HepG2 (cell line): ENCODE results near the gene MATR3. TPM values are rescaled to one million over a fixed set of nuclear protein-coding genes. Genes with fewer than 3 reads are reported as not detected.

Experiments used
- ATAC-seq: fragments of 200-7000 bp; cut with Tn5 transposase; 3 replicates; pipeline ENCODE4 v1.9.1; 2020; ENCODE audit warnings: mild to moderate bottlenecking, moderate library complexity
- BruUV-seq: library from RNA; stranded (reverse); fragments of 400-500 nt; replicated peaks from 2 replicates; lab custom pipeline; 2021; lab: Mats Ljungman, UMichigan
- CTCF ChIA-PET: fragments of 300-600 bp; formaldehyde crosslinking; extraction: SDS; loops from one replicate; lab custom pipeline; 2021; ENCODE audit warnings: low total read pairs, inconsistent platforms, low intra/inter-chr PET ratio; lab: Yijun Ruan, JAX
- POLR2A ChIA-PET: fragments of 350-600 bp; sonication (Branson Sonifier 250); formaldehyde crosslinking; loops from one replicate; lab custom pipeline; 2020; ENCODE audit warnings: antibody characterized with exemption, inconsistent platforms; lab: Yijun Ruan, JAX
- DNase-seq: peaks from one replicate; pipeline ENCODE4 v3.0.0-alpha.2; 2015; ENCODE audit warnings: low spot score
- FAIRE-seq: peaks from 3 replicates; lab custom pipeline; 2011; peaks lifted over from hg19 to GRCh38; lab: Jason Lieb, UNC
- H2AFZ ChIP-seq: one replicate; pipeline ENCODE4 v1.6.1; 2011; ENCODE audit warnings: low read length, inconsistent platforms
- H3K27ac ChIP-seq: fragments of 300-600 bp; 3 replicates; pipeline ENCODE4 v1.8.0; 2011; ENCODE audit warnings: mixed run types, mild to moderate bottlenecking, mixed read lengths, low read length, inconsistent platforms; ENCODE audit not compliant: insufficient read depth; ENCODE audit errors: extremely low read length
- H3K27me3 ChIP-seq, 2 experiments: fragments of 200-600 bp in 1 of 2; 2 replicates in 1 of 2; 3 replicates in 1 of 2; pipeline versions ENCODE4 v1.6.0 to v1.8.0; 2011; ENCODE audit warnings: low read length in 2 of 2, mild to moderate bottlenecking in 2 of 2, moderate library complexity in 2 of 2, inconsistent platforms in 1 of 2; ENCODE audit not compliant: insufficient read depth in 2 of 2, control insufficient read depth in 1 of 2
- H3K36me3 ChIP-seq, 2 experiments: fragments of 200-600 bp in 1 of 2; replicated peaks in 1 of 2; 2 replicates in 1 of 2; 3 replicates in 1 of 2; pipeline versions ENCODE4 v1.5.1 to v1.8.0; 2011; ENCODE audit warnings: low read length in 2 of 2, inconsistent platforms in 1 of 2; ENCODE audit not compliant: insufficient read depth in 2 of 2, control insufficient read depth in 1 of 2
- H3K4me1 ChIP-seq: 2 replicates; pipeline ENCODE4 v1.5.1; 2012; ENCODE audit warnings: low read length, inconsistent platforms; ENCODE audit not compliant: insufficient read depth
- H3K4me2 ChIP-seq: 2 replicates; pipeline ENCODE4 v1.6.0; 2011; ENCODE audit warnings: low read depth, low read length, inconsistent platforms
- H3K4me3 ChIP-seq, 3 experiments: fragments of 200-600 bp in 1 of 3; sonication (generic), shearing (Covaris generic) in 1 of 3; replicated peaks in 1 of 3; 2 replicates each; pipeline ENCODE4 v1.5.1; 2011 to 2016; ENCODE audit warnings: low read length in 3 of 3, inconsistent platforms in 2 of 3, low read depth in 2 of 3, mild to moderate bottlenecking in 2 of 3, control low read depth in 1 of 3, mixed read lengths in 1 of 3; ENCODE audit not compliant: insufficient read depth in 1 of 3
- H3K79me2 ChIP-seq: one replicate; pipeline ENCODE4 v1.6.1; 2011; ENCODE audit warnings: low read length, inconsistent platforms; ENCODE audit not compliant: insufficient read depth
- H3K9ac ChIP-seq: 2 replicates; pipeline ENCODE4 v1.6.0; 2011; ENCODE audit warnings: mild to moderate bottlenecking, low read depth, low read length, inconsistent platforms; ENCODE audit not compliant: insufficient read depth
- H3K9me3 ChIP-seq: 2 replicates; pipeline ENCODE4 v1.5.1; 2012; ENCODE audit warnings: mild to moderate bottlenecking, low read length
- H4K20me1 ChIP-seq: 2 replicates; pipeline ENCODE4 v1.6.0; 2011; ENCODE audit warnings: inconsistent platforms, mild to moderate bottlenecking, low read length, moderate library complexity; ENCODE audit not compliant: insufficient read depth
- ATF7 ChIP-seq, 2 experiments: fragments of 450-650 bp in 1 of 2; sonication (generic) in 1 of 2; formaldehyde crosslinking in 1 of 2; IDR thresholded peaks; 2 replicates each; pipeline versions ENCODE4 v1.4.0 to v1.6.1; 2016 to 2020; ENCODE audit warnings: antibody characterized with exemption in 1 of 2, mild to moderate bottlenecking in 1 of 2, missing genetic modification reagents in 1 of 2
- FOXA1 ChIP-seq, 2 experiments: fragments of 450-650 bp in 1 of 2; sonication (generic) in 1 of 2; formaldehyde crosslinking in 1 of 2; IDR thresholded peaks; 2 replicates each; pipeline versions ENCODE4 v1.4.0 to v1.6.1; 2016 to 2020; ENCODE audit warnings: missing genetic modification reagents in 1 of 2
- GATA4 ChIP-seq: sonication (generic); IDR thresholded peaks from 2 replicates; pipeline ENCODE4 v1.6.1; 2016; ENCODE audit warnings: antibody characterized with exemption, low read depth, borderline replicate concordance
- HDAC2 ChIP-seq: sonication (generic); formaldehyde crosslinking; IDR thresholded peaks from 2 replicates; pipeline ENCODE4 v1.4.0; 2020; ENCODE audit warnings: missing genetic modification reagents
- IKZF1 ChIP-seq: fragments of 450-650 bp; IDR thresholded peaks from 2 replicates; pipeline ENCODE4 v1.7.1; 2016
- JUNB ChIP-seq: sonication (generic); formaldehyde crosslinking; IDR thresholded peaks from 2 replicates; pipeline ENCODE4 v1.8.0; 2022; ENCODE audit warnings: missing genetic modification reagents, mild to moderate bottlenecking, borderline replicate concordance
- KLF13 ChIP-seq: sonication (generic); formaldehyde crosslinking; IDR thresholded peaks from 2 replicates; pipeline ENCODE4 v1.4.0; 2020; ENCODE audit warnings: mild to moderate bottlenecking, missing genetic modification reagents
- LCORL ChIP-seq, 2 experiments: fragments of 450-650 bp in 1 of 2; sonication (generic) in 1 of 2; formaldehyde crosslinking in 1 of 2; IDR thresholded peaks; 2 replicates each; pipeline versions ENCODE4 v1.5.0 to v1.6.1; 2017 to 2020; ENCODE audit warnings: antibody characterized with exemption in 1 of 2, missing genetic modification reagents in 1 of 2
- NFIC ChIP-seq: IDR thresholded peaks from 2 replicates; pipeline ENCODE4 v1.6.1; 2012; ENCODE audit warnings: mild to moderate bottlenecking, low read length, inconsistent platforms
- NKX3-1 ChIP-seq: sonication (generic); formaldehyde crosslinking; IDR thresholded peaks from 2 replicates; pipeline ENCODE4 v1.5.0; 2020; ENCODE audit warnings: missing genetic modification reagents
- PRPF4 ChIP-seq: fragments of 200-400 bp; formaldehyde crosslinking; IDR thresholded peaks from 2 replicates; pipeline ENCODE4 v1.6.1; 2016; ENCODE audit warnings: low read length, low read depth; ENCODE audit not compliant: poor library complexity, severe bottlenecking
- SRSF1 ChIP-seq: fragments of 200-400 bp; formaldehyde crosslinking; optimal IDR thresholded peaks from 2 replicates; pipeline ENCODE3; 2017; ENCODE audit warnings: mild to moderate bottlenecking, low read depth, low read length, moderate library complexity
- U2AF2 ChIP-seq: fragments of 200-400 bp; formaldehyde crosslinking; IDR thresholded peaks from 2 replicates; pipeline ENCODE4 v1.6.1; 2017; ENCODE audit warnings: low read depth, mild to moderate bottlenecking, low read length
- ZNF33A ChIP-seq: sonication (generic); formaldehyde crosslinking; IDR thresholded peaks from 2 replicates; pipeline ENCODE4 v1.5.1; 2020; ENCODE audit warnings: missing genetic modification reagents, mild to moderate bottlenecking, moderate library complexity, borderline replicate concordance
- ZNF724P ChIP-seq: sonication (generic); formaldehyde crosslinking; IDR thresholded peaks from 2 replicates; pipeline ENCODE4 v1.8.0; 2022; ENCODE audit warnings: missing genetic modification reagents, borderline replicate concordance
- ZNF878 ChIP-seq: sonication (generic); formaldehyde crosslinking; IDR thresholded peaks from 2 replicates; pipeline ENCODE4 v1.8.1; 2023; ENCODE audit warnings: mild to moderate bottlenecking, missing genetic modification reagents, moderate library complexity
- ZSCAN9 ChIP-seq: IDR thresholded peaks from 2 replicates; pipeline ENCODE4 v1.6.1; 2016; ENCODE audit warnings: borderline replicate concordance
- WGBS: methylation state at CpG from one replicate; pipeline ENCODE4 v1.1.6; 2017; ENCODE audit warnings: low lambda C conversion rate; 5-methylcytosine and 5-hydroxymethylcytosine counted together
- in situ Hi-C: cut with HindIII; loops from 2 replicates; pipeline ENCODE4 v1.10.0; 2017; ENCODE audit warnings: low pct_unique_long_range_greater_than_20kb; ENCODE audit not compliant: extremely low pct_ligation_motif_present
- intact Hi-C: fragments of 100-400 bp; cut with micrococcal nuclease; formaldehyde crosslinking; loops from one replicate; pipeline ENCODE4 v1.10.0; 2022; ENCODE audit not compliant: unreplicated experiment
- polyA plus RNA-seq, 8 experiments: library from polyadenylated mRNA; depleted of rRNA in 3 of 8; stranded (reverse) in 7 of 8; unstranded in 1 of 8; fragments of >200 nt; fragmentation: Illumina TruSeq in 4 of 8; extraction: Trizol in 4 of 8; gene quantifications; 2 replicates each; pipeline versions ENCODE4 v1.2.1 to v1.2.3, GENCODE V29; 2011 to 2016; ENCODE audit warnings: low read depth in 4 of 8, missing spikeins in 1 of 8, mixed read lengths in 1 of 8; ENCODE audit not compliant: insufficient read depth in 1 of 8
- total RNA-seq, 5 experiments: library from RNA; depleted of rRNA; stranded (reverse); fragments of >200 nt; fragmentation: Illumina TruSeq; extraction: Trizol; gene quantifications; 2 replicates each; pipeline ENCODE4 v1.2.3, GENCODE V29; 2016; ENCODE audit warnings: low read depth in 1 of 5
- TF ChIP-seq, protein P1 (sequence below): sonication (generic); formaldehyde crosslinking; IDR thresholded peaks from 2 replicates; pipeline ENCODE4 v1.9.0; 2021; ENCODE audit warnings: missing genetic modification reagents, borderline replicate concordance
- TF ChIP-seq, protein P2 (sequence below): sonication (generic); formaldehyde crosslinking; IDR thresholded peaks from 2 replicates; pipeline ENCODE4 v1.9.0; 2022; ENCODE audit warnings: low read depth, missing genetic modification reagents
- TF ChIP-seq, protein P3 (sequence below): sonication (generic); formaldehyde crosslinking; IDR thresholded peaks from 2 replicates; pipeline ENCODE4 v1.4.0; 2020; ENCODE audit warnings: mild to moderate bottlenecking, missing genetic modification reagents

The MATR3 gene
- total and polyA plus RNA-seq, 2 of the 13 experiments (the other 11 are each of a cell fraction or from before 2014, with no cell fraction given), result 94.2 to 341 TPM

DNA sequence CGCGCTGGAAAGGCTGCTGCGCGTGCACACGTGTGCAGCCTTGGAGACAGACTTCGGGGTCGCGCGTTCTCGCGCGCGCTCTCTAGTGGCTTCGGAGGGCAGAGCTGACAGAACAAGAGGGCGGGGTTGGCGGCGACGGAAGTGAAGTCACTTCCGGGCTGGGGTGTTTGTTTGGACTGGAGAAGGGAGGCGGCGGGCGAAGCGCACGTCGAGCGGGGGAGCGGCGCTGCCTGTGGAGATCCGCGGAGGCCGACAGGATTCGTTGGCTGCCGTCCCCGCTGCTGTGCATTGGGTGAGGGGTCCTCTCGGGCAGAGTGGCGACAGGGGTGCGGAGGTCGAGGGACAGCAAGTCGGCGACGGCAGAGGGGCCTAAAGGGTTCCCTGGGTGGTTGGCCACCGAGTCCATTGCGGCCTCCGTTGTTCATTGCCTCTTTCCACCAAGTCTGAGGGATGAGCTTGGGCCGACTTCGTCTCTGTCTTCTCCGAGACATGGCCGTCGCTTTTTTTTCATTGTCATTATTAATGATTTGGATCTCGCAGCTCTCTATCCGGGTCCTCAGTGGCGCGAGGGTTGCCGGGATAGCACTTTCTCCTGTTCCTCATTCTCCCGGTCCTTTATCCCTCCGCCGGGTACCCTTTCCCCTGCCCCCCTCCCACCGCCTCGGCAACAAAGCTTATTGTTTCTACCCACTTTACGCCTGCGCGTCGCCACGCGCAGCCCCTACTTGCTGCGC, 48.3 kb downstream of the MATR3 start, which contains the start of gene PAIP2:
Gene PAIP2, plus strand, starts transcription at position 166 of the 734 bp plus-strand sequence. CDS start 21,931 bp downstream, outside the sequence.
- POLR2A ChIA-PET, result interaction anchor here (0.6 to 3.1 kb wide), 24 partner anchors 9 to 767 kb away, joined by 3 to 38 read pairs (median 5); partner anchors contain the start of genes DNAJC18, HSPA9, MATR3 and SLC23A1
- H3K9ac ChIP-seq, result peak within 1 kb of the TSS; percentile 99
- peak; percentile 97 for FAIRE-seq
- 0 out of 5 replicates have a peak, but pooled peaks cover 0 to 3% of the 10 kb centered on the region in 2 experiments for H3K36me3 ChIP-seq
- intact Hi-C loops (loop anchor here (1.0 kb wide), 1 partner anchor 47 kb away; no protein-coding TSS in a partner anchor), in situ Hi-C loops (no loop called here)
- H3K79me2 ChIP-seq, result peaks cover 52% of the 10 kb centered on the region
- H3K27me3 ChIP-seq, result no peaks in the 10 kb centered on the region; a peak in 1 of 5 replicates
- WGBS, result under 1% methylated on average over 27 of the region's 66 CpGs
- H3K4me1 ChIP-seq, result peaks cover 43% of the 10 kb centered on the region
- ATAC-seq, result peak; percentile 79
- H3K27ac ChIP-seq, result peak within 1 kb of the TSS; percentile 99
- H3K4me3 ChIP-seq, result peak within 1 kb of the TSS; percentile 74 to 98 (median 84)
- H3K4me2 ChIP-seq, result peak within 1 kb of the TSS; percentile 100
- peak; percentile 94 for DNase-seq
- H3K9me3 ChIP-seq, result no peaks in the 10 kb centered on the region
- BruUV-seq, result TSS peak; percentile 97
- CTCF ChIA-PET, result no interaction called here
- H2AFZ ChIP-seq, result peak within 1 kb of the TSS; percentile 1
- peaks cover 46% of the 10 kb centered on the region for H4K20me1 ChIP-seq
- 0 out of 2 replicates have a peak, but pooled peaks have one; percentile 37 for TF ChIP-seq GATA4
- TF ChIP-seq ZNF724P (CRISPR knock-in tag), result peak; percentile 68; the same call in 1 of the 2 replicates
- no peak for TF ChIP-seq NFIC
- TF ChIP-seq JUNB (CRISPR knock-in tag), result no peak
- TF ChIP-seq PRPF4, result no peak
- no peak for TF ChIP-seq LCORL (IDR thresholded peaks at IDR 0.05)
- TF ChIP-seq LCORL (CRISPR knock-in tag; IDR thresholded peaks at IDR 0.05), result peak; percentile 6; the same call in 1 of the 2 replicates
- TF ChIP-seq NKX3-1 (CRISPR knock-in tag), result 0 out of 2 replicates have a peak, but pooled peaks have one; percentile 23
- TF ChIP-seq, protein P1, sequence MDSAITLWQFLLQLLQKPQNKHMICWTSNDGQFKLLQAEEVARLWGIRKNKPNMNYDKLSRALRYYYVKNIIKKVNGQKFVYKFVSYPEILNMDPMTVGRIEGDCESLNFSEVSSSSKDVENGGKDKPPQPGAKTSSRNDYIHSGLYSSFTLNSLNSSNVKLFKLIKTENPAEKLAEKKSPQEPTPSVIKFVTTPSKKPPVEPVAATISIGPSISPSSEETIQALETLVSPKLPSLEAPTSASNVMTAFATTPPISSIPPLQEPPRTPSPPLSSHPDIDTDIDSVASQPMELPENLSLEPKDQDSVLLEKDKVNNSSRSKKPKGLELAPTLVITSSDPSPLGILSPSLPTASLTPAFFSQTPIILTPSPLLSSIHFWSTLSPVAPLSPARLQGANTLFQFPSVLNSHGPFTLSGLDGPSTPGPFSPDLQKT (CRISPR knock-in tag), result no peak
- peak; percentile 67; the same call in 1 of the 2 replicates for TF ChIP-seq ZSCAN9 (CRISPR knock-in tag)
- TF ChIP-seq, protein P2, sequence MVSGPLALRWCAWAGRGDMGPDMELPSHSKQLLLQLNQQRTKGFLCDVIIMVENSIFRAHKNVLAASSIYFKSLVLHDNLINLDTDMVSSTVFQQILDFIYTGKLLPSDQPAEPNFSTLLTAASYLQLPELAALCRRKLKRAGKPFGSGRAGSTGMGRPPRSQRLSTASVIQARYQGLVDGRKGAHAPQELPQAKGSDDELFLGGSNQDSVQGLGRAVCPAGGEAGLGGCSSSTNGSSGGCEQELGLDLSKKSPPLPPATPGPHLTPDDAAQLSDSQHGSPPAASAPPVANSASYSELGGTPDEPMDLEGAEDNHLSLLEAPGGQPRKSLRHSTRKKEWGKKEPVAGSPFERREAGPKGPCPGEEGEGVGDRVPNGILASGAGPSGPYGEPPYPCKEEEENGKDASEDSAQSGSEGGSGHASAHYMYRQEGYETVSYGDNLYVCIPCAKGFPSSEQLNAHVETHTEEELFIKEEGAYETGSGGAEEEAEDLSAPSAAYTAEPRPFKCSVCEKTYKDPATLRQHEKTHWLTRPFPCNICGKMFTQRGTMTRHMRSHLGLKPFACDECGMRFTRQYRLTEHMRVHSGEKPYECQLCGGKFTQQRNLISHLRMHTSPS (CRISPR knock-in tag), result peak; percentile 54; the same call in 1 of the 2 replicates
- TF ChIP-seq SRSF1, result peak; percentile 80
- no peak for TF ChIP-seq ZNF33A (CRISPR knock-in tag)
- TF ChIP-seq U2AF2, result 0 out of 2 replicates have a peak, but pooled peaks have one; percentile 38
- no peak for TF ChIP-seq ATF7 (IDR thresholded peaks at IDR 0.05)
- TF ChIP-seq ATF7 (CRISPR knock-in tag; IDR thresholded peaks at IDR 0.05), result peak; percentile 75
- TF ChIP-seq HDAC2 (CRISPR knock-in tag), result peak; percentile 62; the same call in 1 of the 2 replicates
- TF ChIP-seq, protein P3, sequence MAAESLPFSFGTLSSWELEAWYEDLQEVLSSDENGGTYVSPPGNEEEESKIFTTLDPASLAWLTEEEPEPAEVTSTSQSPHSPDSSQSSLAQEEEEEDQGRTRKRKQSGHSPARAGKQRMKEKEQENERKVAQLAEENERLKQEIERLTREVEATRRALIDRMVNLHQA (CRISPR knock-in tag), result no peak
- no peak for TF ChIP-seq FOXA1 (IDR thresholded peaks at IDR 0.05)
- peak; percentile 68 for TF ChIP-seq FOXA1 (CRISPR knock-in tag; IDR thresholded peaks at IDR 0.05)
- TF ChIP-seq KLF13 (CRISPR knock-in tag), result no peak; the same call in 1 of the 2 replicates
- TF ChIP-seq IKZF1, result no peak
- peak; percentile 42 for TF ChIP-seq ZNF878
